HG02642 (cell line): ENCODE data around the gene SQSTM1.
"Not testable (repeated sequence)": the region's sequence is repeated elsewhere in the genome, so short reads cannot be mapped to it uniquely, and the experiment has no call there.

Experiments
- ATAC-seq: cut with Tn5 transposase; IDR thresholded peaks from one replicate; pipeline ENCODE4 v1.9.1; 2021; ENCODE audit warnings: mild to moderate bottlenecking; ENCODE audit not compliant: unreplicated experiment, poor library complexity

The SQSTM1 gene

GRCh38 chr5:179820483-179821297 is at the start of gene SQSTM1:
TSS of gene SQSTM1 (plus strand) at chr5:179820905. CDS start at chr5:179820937, 32 bp downstream.
- ATAC-seq = peak; percentile 47

- ATAC-seq = no peak
Measured at GRCh38 chr5:179771311-179771895, 49.3 kb upstream of the SQSTM1 start.

GRCh38 chr5:179772351-179772750 is 48.4 kb upstream of the SQSTM1 start:
- ATAC-seq = no peak

- no peak for ATAC-seq
Measured at GRCh38 chr5:179773686-179774040, 47.0 kb upstream of the SQSTM1 start.

GRCh38 chr5:179774442-179774841 is 46.3 kb upstream of the SQSTM1 start:
- no peak for ATAC-seq

GRCh38 chr5:179776411-179776938 is 44.2 kb upstream of the SQSTM1 start:
- no peak for ATAC-seq

GRCh38 chr5:179777456-179777855 is 43.2 kb upstream of the SQSTM1 start:
- ATAC-seq = no peak

GRCh38 chr5:179777909-179778308 is 42.8 kb upstream of the SQSTM1 start:
- ATAC-seq = no peak

GRCh38 chr5:179778591-179778990 is 42.1 kb upstream of the SQSTM1 start:
- ATAC-seq = no peak

GRCh38 chr5:179779826-179780225 is 40.9 kb upstream of the SQSTM1 start:
- no peak for ATAC-seq

GRCh38 chr5:179780362-179780761 is 40.3 kb upstream of the SQSTM1 start:
- no peak for ATAC-seq

- ATAC-seq = no peak
Measured at GRCh38 chr5:179781846-179782245, 38.9 kb upstream of the SQSTM1 start.

GRCh38 chr5:179783128-179783527 is 37.6 kb upstream of the SQSTM1 start:
- no peak for ATAC-seq

GRCh38 chr5:179786861-179787260 is 33.8 kb upstream of the SQSTM1 start:
- no peak for ATAC-seq

GRCh38 chr5:179788193-179788854 is 32.4 kb upstream of the SQSTM1 start:
- ATAC-seq = no peak

- not testable (repeated sequence) for ATAC-seq
Measured at GRCh38 chr5:179789278-179789677, 31.4 kb upstream of the SQSTM1 start.

- no peak for ATAC-seq
Measured at GRCh38 chr5:179791881-179792611, 28.7 kb upstream of the SQSTM1 start.

GRCh38 chr5:179792612-179793467 is 27.9 kb upstream of the SQSTM1 start:
- ATAC-seq = no peak

GRCh38 chr5:179793468-179794139 is 27.1 kb upstream of the SQSTM1 start, which contains the start of gene LTC4S:
TSS of gene LTC4S (plus strand) at chr5:179793986. CDS start at chr5:179794081, 95 bp downstream.
- ATAC-seq = no peak
